HG03521 (cell line): ENCODE measurements around the gene RBM43.
"Not testable (repeated sequence)": the region's sequence is repeated elsewhere in the genome, so short reads cannot be mapped to it uniquely, and the experiment has no call there.

ENCODE experiments used
- ATAC-seq: cut with Tn5 transposase; IDR thresholded peaks from one replicate; pipeline ENCODE4 v1.9.1; 2021; ENCODE audit warnings: mild to moderate bottlenecking, moderate library complexity; ENCODE audit not compliant: unreplicated experiment

RBM43 gene

GRCh38 chr2:151261231-151261976 lies at the start of gene RBM43:
Gene RBM43, minus strand, starts transcription at chr2:151261863. Its CDS starts 136 bp downstream, at chr2:151261727.
- ATAC-seq = peak; percentile 95

GRCh38 chr2:151310313-151310712 lies 48.6 kb upstream of the RBM43 start:
- ATAC-seq = not testable (repeated sequence)

GRCh38 chr2:151306621-151307020 lies 45.0 kb upstream of the RBM43 start:
- ATAC-seq = no peak

GRCh38 chr2:151305129-151305691 lies 43.5 kb upstream of the RBM43 start:
- ATAC-seq = no peak

GRCh38 chr2:151302879-151303278 lies 41.2 kb upstream of the RBM43 start:
- no peak for ATAC-seq

GRCh38 chr2:151302404-151302803 lies 40.7 kb upstream of the RBM43 start:
- no peak for ATAC-seq

GRCh38 chr2:151299920-151300539 lies 38.4 kb upstream of the RBM43 start:
- no peak for ATAC-seq

- ATAC-seq = peak; percentile 73
These were observed 36.2 kb upstream of the RBM43 start for GRCh38 chr2:151297882-151298281.

GRCh38 chr2:151295926-151296325 lies 34.3 kb upstream of the RBM43 start:
- not testable (repeated sequence) for ATAC-seq

- ATAC-seq = no peak
These were observed 30.9 kb upstream of the RBM43 start for GRCh38 chr2:151292546-151292945.

GRCh38 chr2:151292141-151292540 lies 30.5 kb upstream of the RBM43 start:
- no peak for ATAC-seq

GRCh38 chr2:151291224-151291623 lies 29.6 kb upstream of the RBM43 start:
- no peak for ATAC-seq

GRCh38 chr2:151289972-151290866 lies 28.6 kb upstream of the RBM43 start:
- peak; percentile 20 for ATAC-seq

- ATAC-seq = no peak
These were observed 26.0 kb upstream of the RBM43 start for GRCh38 chr2:151287513-151288250.

GRCh38 chr2:151282401-151282800 lies 20.7 kb upstream of the RBM43 start:
- no peak for ATAC-seq

GRCh38 chr2:151280271-151280670 lies 18.6 kb upstream of the RBM43 start:
- ATAC-seq = no peak

- no peak for ATAC-seq
These were observed 16.8 kb upstream of the RBM43 start for GRCh38 chr2:151278487-151278886.

- no peak for ATAC-seq
These were observed 15.4 kb upstream of the RBM43 start for GRCh38 chr2:151277067-151277466.

- ATAC-seq = no peak
These were observed 13.6 kb upstream of the RBM43 start for GRCh38 chr2:151275291-151275690.

- ATAC-seq = no peak
These were observed 10.2 kb upstream of the RBM43 start for GRCh38 chr2:151271824-151272223.
